Transverse colon (tissue), 4 donors: ENCODE data around the gene UCK2.

Experiments
- CTCF ChIP-seq, 5 experiments: fragments of 200-600 bp in 3 of 5; fragments of 450-650 bp in 2 of 5; sonication (generic) in 3 of 5; IDR thresholded peaks; 1 replicate in 2 of 5; 2 replicates in 3 of 5; pipeline ENCODE4 v1.5.1; 2016 to 2017; ENCODE audit warnings: antibody characterized with exemption in 5 of 5, inconsistent platforms in 3 of 5, mild to moderate bottlenecking in 2 of 5, moderate library complexity in 1 of 5
- EP300 ChIP-seq: sonication (generic); formaldehyde crosslinking; IDR thresholded peaks from one replicate; pipeline ENCODE4 v1.6.1; 2017; ENCODE audit warnings: antibody characterized with exemption, low read depth
- POLR2A ChIP-seq: fragments of 450-650 bp; IDR thresholded peaks from one replicate; pipeline ENCODE4 v1.6.1; 2016; ENCODE audit warnings: antibody characterized with exemption, mild to moderate bottlenecking, moderate library complexity
- POLR2AphosphoS5 ChIP-seq, 3 donors: sonication (generic); formaldehyde crosslinking; IDR thresholded peaks; one replicate each; pipeline ENCODE4 v1.6.1; 2016; ENCODE audit warnings: antibody characterized with exemption in 3 of 3

- TF ChIP-seq POLR2A (no peak), CTCF (IDR thresholded peaks at IDR 0.05) (no peak), EP300 (no peak), POLR2AphosphoS5 (IDR thresholded peaks at IDR 0.05) (no peak)
Measured at GRCh38 chr1:165854101-165854845, 26.9 kb downstream of the UCK2 start.
